Measurements from ENCODE around the gene PPP3CA. TPM values are rescaled to one million over a fixed set of nuclear protein-coding genes. Genes with fewer than 3 reads are reported as not detected.
"Not testable (repeated sequence)": the region's sequence is repeated elsewhere in the genome, so short reads cannot be mapped to it uniquely, and the experiment has no call there.

The PPP3CA gene
- total RNA-seq, 1 experiment from 2014 or later, result 129 TPM

DNA sequence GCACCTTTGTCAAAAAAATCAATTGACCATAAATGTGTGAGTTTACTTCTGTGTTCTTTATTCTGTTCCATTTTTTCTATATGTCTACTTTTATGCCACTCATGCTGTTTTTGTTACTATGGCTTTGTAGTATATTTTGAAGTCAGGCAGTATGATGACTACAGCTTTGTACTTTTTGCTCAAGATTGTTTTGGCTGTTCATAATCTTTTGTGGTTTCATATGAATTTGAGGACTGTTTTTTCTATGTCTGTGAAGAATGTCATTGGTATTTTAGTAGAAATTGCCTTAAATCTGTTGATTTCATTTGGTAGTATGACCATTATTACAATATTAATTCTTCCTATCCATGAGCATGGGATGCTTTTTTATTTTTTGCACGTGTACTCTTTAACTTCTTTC, 346.8 kb downstream of the PPP3CA start:
- no peak overlapping the region for H3K4me3 ChIP-seq (ENCODE audit: low read depth, low read length, poor library complexity, severe bottlenecking)
- H3K9me3 ChIP-seq (ENCODE audit: low read depth, low read length, poor library complexity, severe bottlenecking), result peaks cover 7% of the 10 kb centered on the region
- TF ChIP-seq EZH2 (IDR thresholded peaks at IDR 0.05; ENCODE audit: borderline replicate concordance, low read depth, low read length, poor library complexity, severe bottlenecking), result no peak
- TF ChIP-seq, protein P1, sequence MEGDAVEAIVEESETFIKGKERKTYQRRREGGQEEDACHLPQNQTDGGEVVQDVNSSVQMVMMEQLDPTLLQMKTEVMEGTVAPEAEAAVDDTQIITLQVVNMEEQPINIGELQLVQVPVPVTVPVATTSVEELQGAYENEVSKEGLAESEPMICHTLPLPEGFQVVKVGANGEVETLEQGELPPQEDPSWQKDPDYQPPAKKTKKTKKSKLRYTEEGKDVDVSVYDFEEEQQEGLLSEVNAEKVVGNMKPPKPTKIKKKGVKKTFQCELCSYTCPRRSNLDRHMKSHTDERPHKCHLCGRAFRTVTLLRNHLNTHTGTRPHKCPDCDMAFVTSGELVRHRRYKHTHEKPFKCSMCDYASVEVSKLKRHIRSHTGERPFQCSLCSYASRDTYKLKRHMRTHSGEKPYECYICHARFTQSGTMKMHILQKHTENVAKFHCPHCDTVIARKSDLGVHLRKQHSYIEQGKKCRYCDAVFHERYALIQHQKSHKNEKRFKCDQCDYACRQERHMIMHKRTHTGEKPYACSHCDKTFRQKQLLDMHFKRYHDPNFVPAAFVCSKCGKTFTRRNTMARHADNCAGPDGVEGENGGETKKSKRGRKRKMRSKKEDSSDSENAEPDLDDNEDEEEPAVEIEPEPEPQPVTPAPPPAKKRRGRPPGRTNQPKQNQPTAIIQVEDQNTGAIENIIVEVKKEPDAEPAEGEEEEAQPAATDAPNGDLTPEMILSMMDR (conservative IDR thresholded peaks at IDR 0.05; ENCODE audit: low read depth, low read length), result no peak
- H3K27ac ChIP-seq (ENCODE audit: low read depth, low read length, poor library complexity, severe bottlenecking), result no peak overlapping the region
- intact Hi-C loops (cut with micrococcal nuclease; ENCODE audit: unreplicated experiment), result no loop called here
- H3K36me3 ChIP-seq (ENCODE audit: insufficient read depth, low read length, poor library complexity, severe bottlenecking), result no peaks in the 10 kb centered on the region
- ChIA-PET POLR2A (ENCODE audit: low non-redundant PET) (no interaction called here), CTCF (interaction anchor here (0.6 kb wide), 1 partner anchor 319 kb away, joined by 3 read pairs; no protein-coding TSS in a partner anchor)
- H3K4me1 ChIP-seq (ENCODE audit: insufficient read depth, low read length, poor library complexity, severe bottlenecking), result no peaks in the 10 kb centered on the region
- BruUV-seq (replicated peaks), result no TSS peak
- no peaks in the 10 kb centered on the region for H3K27me3 ChIP-seq (replicated peaks; ENCODE audit: insufficient read depth, low read depth, low read length, poor library complexity)
- DNase-seq (ENCODE audit: low spot score), result no peak

DNA sequence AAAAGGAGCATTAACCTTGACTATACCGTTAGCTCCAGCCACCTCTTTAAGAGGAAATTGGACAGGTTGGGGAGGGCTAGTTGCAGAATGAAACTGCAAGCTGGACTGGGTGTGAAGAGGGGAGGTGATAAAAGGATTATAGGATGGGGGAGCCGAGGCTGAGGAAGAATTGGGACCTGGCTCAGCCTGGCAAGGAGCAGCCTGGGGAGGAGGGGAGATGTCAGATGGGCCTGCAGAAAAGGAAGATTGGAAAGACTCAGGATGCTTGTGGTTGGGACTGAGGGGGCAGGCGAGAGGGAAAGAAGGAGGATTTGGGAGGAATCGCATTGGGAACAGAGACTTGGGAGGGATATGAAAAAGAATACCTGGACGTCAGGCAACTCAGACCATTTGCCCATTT, 351.7 kb downstream of the PPP3CA start:
- DNase-seq (ENCODE audit: low spot score), result no peak
- Histone ChIP-seq H3K36me3 (ENCODE audit: insufficient read depth, low read length, poor library complexity, severe bottlenecking) (no peaks in the 10 kb centered on the region), H3K27me3 (replicated peaks; ENCODE audit: insufficient read depth, low read depth, low read length, poor library complexity) (no peaks in the 10 kb centered on the region), H3K4me1 (ENCODE audit: insufficient read depth, low read length, poor library complexity, severe bottlenecking) (no peaks in the 10 kb centered on the region), H3K27ac (ENCODE audit: low read depth, low read length, poor library complexity, severe bottlenecking) (no peak overlapping the region), H3K4me3 (ENCODE audit: low read depth, low read length, poor library complexity, severe bottlenecking) (no peak overlapping the region), H3K9me3 (ENCODE audit: low read depth, low read length, poor library complexity, severe bottlenecking) (peaks cover 6% of the 10 kb centered on the region)
- BruUV-seq (replicated peaks), result no TSS peak
- ChIA-PET POLR2A (ENCODE audit: low non-redundant PET) (no interaction called here), CTCF (no interaction called here)
- intact Hi-C loops (cut with micrococcal nuclease; ENCODE audit: unreplicated experiment), result no loop called here
- no peak for TF ChIP-seq EZH2 (IDR thresholded peaks at IDR 0.05; ENCODE audit: borderline replicate concordance, low read depth, low read length, poor library complexity, severe bottlenecking)
- TF ChIP-seq, protein P1 (conservative IDR thresholded peaks at IDR 0.05; ENCODE audit: low read depth, low read length), result no peak

DNA sequence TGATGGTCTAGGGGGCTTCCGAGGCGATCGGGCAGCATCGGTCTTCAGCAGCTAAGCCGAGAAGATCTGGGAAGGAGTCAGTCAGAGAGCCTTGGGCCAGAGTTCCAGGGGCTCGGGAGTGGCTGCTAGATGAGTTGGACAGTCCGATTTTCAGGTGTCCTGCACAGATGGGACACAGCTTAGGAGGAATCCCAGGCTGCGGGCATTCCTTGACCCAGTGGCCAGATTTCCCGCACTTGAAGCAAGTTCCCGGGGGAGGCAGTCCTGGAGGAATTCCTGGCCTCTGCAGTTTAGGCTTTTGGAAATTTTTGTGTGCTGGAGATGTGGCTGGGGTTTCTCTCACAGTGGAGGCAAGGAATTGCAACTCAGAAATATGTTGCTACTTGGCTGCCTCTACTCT, 352.3 kb downstream of the PPP3CA start:
- H3K4me3 ChIP-seq (ENCODE audit: low read depth, low read length, poor library complexity, severe bottlenecking); BruUV-seq (replicated peaks); H3K36me3 ChIP-seq (ENCODE audit: insufficient read depth, low read length, poor library complexity, severe bottlenecking); H3K4me1 ChIP-seq (ENCODE audit: insufficient read depth, low read length, poor library complexity, severe bottlenecking); H3K9me3 ChIP-seq (ENCODE audit: low read depth, low read length, poor library complexity, severe bottlenecking); H3K27me3 ChIP-seq (replicated peaks; ENCODE audit: insufficient read depth, low read depth, low read length, poor library complexity); intact Hi-C loops (cut with micrococcal nuclease; ENCODE audit: unreplicated experiment); H3K27ac ChIP-seq (ENCODE audit: low read depth, low read length, poor library complexity, severe bottlenecking); CTCF ChIA-PET; DNase-seq (ENCODE audit: low spot score); POLR2A ChIA-PET (ENCODE audit: low non-redundant PET): not testable (repeated sequence)

DNA sequence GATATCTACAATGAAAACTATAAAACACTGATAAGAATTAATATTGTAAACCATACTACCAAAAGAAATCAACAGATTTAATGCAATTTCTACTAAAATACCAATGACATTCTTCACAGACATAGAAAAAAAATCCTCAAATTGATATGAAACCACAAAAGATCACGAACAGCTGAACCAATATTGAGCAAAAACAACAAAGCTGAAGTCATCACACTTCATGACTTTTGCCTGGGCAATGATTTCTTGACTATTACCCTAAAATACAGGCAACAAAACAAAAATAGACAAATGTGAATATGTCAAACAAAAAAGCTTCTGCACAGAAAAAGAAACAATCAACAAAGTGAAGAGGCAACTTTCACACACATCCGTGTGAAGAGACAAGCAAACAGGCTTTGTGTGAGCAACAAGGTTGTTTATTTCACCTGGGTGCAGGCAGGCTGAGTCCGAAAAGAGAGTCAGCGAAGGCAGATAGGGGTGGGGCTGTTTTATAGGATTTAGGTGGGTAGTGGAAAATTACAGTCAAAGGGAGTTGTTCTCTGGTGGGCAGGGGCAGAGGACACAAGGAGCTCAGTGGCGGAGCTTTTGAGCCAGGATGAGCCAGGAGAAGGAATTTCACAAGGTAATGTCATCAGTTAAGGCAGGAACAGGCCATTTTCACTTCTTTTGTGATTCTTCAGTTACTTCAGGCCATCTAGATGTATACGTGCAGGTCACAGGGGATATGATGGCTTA, 355.8 kb downstream of the PPP3CA start:
- DNase-seq (ENCODE audit: low spot score); CTCF ChIA-PET; H3K4me1 ChIP-seq (ENCODE audit: insufficient read depth, low read length, poor library complexity, severe bottlenecking); intact Hi-C loops (cut with micrococcal nuclease; ENCODE audit: unreplicated experiment); H3K4me3 ChIP-seq (ENCODE audit: low read depth, low read length, poor library complexity, severe bottlenecking); H3K36me3 ChIP-seq (ENCODE audit: insufficient read depth, low read length, poor library complexity, severe bottlenecking); H3K27ac ChIP-seq (ENCODE audit: low read depth, low read length, poor library complexity, severe bottlenecking); H3K9me3 ChIP-seq (ENCODE audit: low read depth, low read length, poor library complexity, severe bottlenecking); BruUV-seq (replicated peaks); H3K27me3 ChIP-seq (replicated peaks; ENCODE audit: insufficient read depth, low read depth, low read length, poor library complexity): not testable (repeated sequence)
- POLR2A ChIA-PET (ENCODE audit: low non-redundant PET), result interaction anchor here (0.6 kb wide), 1 partner anchor 543 kb away, joined by 3 read pairs; no protein-coding TSS in a partner anchor

All from A673 (cell line).